Epidermal melanocyte (primary cell): ENCODE data around the gene ERGIC3.

Source experiments
- DNase-seq: peaks from one replicate; pipeline ENCODE4 v3.0.0; 2011; ENCODE audit warnings: low spot score; ENCODE audit not compliant: insufficient read length

ERGIC3 gene

DNA sequence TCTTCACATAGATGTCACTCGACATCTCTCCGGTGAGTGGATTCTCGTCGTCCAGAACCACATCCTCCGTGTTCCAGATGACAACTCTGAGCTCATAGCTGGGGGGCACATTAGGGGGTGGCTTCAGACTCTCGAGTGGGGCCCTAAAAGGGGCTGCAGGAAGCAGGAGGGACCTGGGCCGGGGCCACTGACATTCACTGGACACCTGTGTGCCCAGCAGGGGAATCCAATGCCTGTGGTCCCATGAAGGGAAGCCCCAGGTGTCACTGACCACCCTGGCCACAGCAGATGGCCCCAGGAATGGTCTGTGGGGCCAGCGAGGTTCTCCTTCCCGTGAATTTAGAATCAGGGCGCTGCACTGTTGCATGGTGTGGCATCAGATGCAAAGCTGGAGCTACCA lies 18.7 kb downstream of the ERGIC3 start:
- DNase-seq: peak; percentile 8

DNA sequence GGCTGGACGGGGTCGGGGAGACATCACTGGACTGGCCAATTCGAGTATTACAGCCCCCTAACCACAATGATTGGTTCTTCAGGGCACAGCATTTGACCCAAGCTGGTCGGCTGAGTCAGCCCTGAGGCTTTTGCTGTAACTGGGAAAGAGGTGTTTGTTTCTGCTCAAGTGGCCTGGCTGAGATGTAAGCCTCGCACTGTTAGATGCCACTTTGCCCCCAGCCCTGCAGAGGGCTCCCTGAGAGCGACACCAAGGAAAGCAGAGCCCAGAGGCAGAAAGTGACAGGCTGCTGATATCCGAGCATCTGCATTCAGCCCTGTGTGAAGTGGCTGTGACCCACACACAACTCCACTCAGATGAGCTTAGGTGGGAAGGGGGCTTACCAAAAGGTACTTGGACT lies 19.4 kb downstream of the ERGIC3 start:
- DNase-seq: peak; percentile 26

- peak; percentile 15 for DNase-seq
Measured at GRCh38 chr20:35561671-35562070, 19.8 kb downstream of the ERGIC3 start.

DNA sequence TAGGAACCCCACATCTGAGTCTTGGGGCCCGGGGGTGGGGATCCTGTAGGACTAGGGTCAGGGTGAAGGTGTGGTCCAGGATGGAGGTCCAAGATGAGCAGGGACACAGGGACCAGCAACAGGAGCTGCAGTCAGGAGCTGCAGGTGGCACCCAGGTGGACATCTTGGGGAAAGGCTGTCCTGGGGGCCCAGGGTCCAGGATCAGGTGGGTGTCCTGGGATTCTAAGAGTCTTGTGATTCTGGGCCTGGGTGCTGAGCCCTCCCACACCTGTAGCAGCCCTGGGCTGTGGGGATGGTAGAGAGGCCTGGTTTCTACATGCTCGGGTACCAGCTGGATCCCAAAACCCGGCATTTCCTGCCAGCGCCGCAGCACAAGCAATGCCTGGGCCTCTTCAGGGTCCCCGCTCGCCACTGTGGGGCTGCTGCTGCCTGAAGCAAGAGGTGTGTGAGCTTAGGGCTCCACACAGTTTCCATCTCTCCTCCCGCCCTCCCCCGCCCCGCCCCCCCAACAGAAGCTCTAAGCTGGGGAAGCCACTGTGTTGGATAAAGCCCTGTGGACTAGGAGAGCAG lies 20.7 kb downstream of the ERGIC3 start:
- DNase-seq: no peak

GRCh38 chr20:35563834-35564233 lies 22.0 kb downstream of the ERGIC3 start:
- DNase-seq: peak; percentile 7

DNA sequence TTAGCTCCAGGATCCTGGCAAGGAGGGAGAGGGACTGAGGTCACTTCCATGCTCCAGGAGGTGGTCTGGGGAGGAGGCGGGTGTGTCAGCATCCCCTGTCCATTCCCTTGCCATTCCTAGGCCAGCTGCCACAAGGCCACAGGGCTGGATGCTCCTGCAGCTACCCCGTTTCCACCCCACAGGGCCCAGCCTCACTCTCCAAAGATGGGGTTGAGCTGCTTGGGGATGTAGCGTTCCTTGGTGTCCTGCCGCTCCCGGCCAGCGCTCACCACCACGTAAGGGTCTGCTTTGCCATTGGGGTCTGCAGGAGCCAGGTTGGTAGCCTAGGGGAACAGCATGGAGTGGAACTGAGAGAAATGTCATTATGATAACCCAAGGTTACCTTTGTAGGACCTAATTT lies 23.0 kb downstream of the ERGIC3 start:
- DNase-seq: no peak

DNA sequence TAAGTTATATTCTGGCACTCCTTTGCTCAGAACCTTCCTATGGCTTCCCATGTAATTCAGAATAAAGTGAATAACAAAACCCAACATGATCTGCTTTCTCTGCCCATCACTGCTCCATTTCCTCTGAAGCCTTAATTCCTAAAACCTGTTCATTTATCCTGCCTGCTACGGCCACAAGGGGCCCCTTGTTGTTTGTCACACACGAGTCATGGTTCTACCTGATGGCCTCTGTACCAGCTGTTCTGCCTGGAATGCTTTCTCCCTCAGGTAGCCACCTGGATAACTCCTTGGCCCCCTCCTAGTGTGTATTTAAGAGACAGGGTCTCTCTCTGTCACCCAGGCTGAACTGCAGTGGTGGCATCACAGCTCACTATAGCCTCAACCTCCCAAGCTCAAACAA lies 26.8 kb downstream of the ERGIC3 start:
- peak; percentile 15 for DNase-seq

GRCh38 chr20:35571555-35571954 lies 29.7 kb downstream of the ERGIC3 start:
- DNase-seq: no peak

- no peak for DNase-seq
Measured at GRCh38 chr20:35572838-35573237, 31.0 kb downstream of the ERGIC3 start.

GRCh38 chr20:35575958-35576357 lies 34.1 kb downstream of the ERGIC3 start:
- no peak for DNase-seq

- DNase-seq: no peak
Measured at GRCh38 chr20:35576816-35577215, 34.9 kb downstream of the ERGIC3 start.

- DNase-seq: peak; percentile 10
Measured at GRCh38 chr20:35578469-35578868, 36.6 kb downstream of the ERGIC3 start.

- no peak for DNase-seq
Measured at GRCh38 chr20:35579196-35579595, 37.3 kb downstream of the ERGIC3 start.

GRCh38 chr20:35582131-35582530 lies 40.3 kb downstream of the ERGIC3 start:
- DNase-seq: no peak

DNA sequence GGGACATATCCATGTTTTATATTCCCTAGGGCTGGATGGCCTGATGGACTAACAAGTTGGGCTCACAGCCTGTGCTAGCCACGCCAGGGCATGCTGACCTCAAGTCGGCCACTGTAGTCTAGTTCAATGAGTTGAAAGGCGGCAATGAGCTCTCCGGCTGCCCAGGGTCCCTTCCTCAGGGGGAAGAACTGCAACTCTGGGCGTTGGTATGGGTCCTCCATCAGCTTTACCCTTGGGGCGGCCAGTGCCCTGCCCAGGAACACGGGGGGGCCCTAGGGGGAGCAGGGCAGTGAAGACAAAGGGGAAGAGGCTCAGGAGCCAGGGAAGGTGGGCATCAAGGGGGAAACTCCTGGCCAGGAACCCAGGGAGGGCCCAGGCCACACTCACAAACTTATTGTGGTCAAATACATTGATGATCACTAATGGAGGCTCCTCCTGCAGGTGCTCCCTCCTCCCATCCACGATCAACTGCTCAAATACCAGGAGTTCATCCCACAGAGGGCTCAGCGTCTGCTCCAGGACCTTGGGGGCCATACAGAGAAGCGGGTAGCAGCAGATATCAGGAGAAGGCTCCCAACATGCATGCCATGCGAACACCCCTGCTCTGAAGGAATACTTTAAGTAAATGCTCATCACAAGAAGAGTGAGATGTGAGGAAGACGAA lies 41.0 kb downstream of the ERGIC3 start:
- no peak for DNase-seq

GRCh38 chr20:35583636-35584560 lies 42.0 kb downstream of the ERGIC3 start:
- no peak for DNase-seq

DNA sequence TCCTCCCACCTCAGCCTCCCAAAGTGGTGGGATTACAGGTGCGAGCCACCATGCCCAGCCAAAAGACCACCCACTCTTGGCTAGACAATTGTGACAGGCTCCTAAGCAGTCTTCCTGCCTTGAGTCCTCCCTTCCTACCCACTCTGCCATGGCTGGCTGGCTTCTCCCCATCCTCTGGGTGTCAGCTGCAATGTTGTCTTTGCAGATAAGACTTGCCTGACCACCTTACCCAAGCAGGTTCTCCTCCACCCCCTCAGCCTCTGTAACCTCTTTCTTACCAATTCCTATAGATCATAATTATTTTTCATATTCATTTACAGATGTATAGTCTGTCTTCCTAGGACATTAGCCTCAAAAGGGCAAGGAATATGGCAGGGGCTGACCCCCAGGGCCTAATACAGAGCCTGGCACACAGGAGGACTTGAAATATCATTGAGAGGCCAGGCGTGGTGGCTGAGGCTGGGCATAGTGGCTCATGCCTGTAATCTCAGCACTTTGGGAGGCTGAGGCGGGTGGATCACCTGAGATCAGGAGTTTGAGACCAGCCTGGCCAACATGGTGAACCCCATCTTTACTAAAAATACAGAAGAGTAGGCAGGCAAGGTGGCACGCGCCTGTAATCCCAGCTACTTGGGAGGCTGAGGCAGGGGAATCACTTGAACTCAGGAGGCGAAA lies 45.0 kb downstream of the ERGIC3 start:
- DNase-seq: no peak

DNA sequence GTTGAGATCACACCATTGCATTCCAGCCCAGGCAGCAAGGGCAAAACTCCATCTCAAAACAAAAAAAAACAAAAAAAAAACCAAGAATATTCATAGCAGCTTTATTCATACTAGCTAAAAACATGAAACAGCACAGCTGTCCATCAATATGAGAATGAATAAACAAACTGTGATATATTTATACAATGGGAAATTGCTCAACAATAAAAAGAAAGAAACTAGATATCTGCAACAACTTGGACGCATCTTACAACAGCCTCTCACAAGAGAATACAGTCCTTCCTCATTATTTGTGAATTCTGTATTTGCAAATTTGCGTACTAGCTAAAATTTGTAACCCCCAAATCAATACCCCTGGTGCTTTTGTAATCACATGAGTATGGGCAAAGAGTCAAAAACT lies 45.6 kb downstream of the ERGIC3 start:
- DNase-seq: no peak

- DNase-seq: no peak
Measured at GRCh38 chr20:35588397-35588796, 46.5 kb downstream of the ERGIC3 start.

DNA sequence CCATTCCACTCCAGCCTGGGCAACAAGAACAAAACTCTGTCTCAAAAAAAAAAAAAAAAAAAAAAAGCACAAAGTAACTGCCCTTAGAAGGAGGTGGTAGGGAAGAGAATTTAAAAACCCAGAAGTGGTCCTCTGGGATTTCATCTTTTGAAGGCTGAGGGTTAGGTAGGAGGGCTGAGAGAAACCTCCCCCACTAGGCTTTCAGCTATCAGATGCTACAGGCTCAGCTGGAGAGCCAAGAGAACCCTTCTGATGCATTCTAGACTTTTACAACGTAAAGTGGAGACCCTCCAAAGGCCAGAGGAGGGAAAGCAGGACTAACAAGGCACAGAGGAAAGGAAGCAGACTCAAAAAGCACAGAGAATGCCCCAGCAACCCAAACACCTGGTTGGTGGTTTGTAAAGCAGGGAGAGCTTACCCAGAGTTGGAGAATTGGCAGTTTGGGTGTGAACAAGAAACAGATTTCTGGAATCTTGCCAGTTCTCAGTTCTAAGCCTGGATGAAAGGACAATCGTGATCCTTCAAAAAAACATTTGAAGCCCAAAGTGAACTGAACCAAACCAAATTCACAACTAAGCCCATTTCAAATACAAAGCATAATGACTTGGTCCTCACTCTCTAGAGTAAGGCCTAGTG lies 50.6 kb downstream of the ERGIC3 start:
- DNase-seq: no peak

- no peak for DNase-seq
Measured at GRCh38 chr20:35595456-35595855, 53.6 kb downstream of the ERGIC3 start.
